NCI-H2029 treated with DMSO at 0.1 percent for 48 hours (cell line): ENCODE measurements around the gene POU2F1.
A peak's percentile ranks its signal among the peaks of the same experiment; 100 is the strongest.

Experiments
- DNase-seq: peaks from one replicate; lab custom pipeline; 2025; lab: John Stamatoyannopoulos, UW

The POU2F1 gene

GRCh38 chr1:167367705-167368104, 147.0 kb downstream of the POU2F1 start:
- DNase-seq = no peak

GRCh38 chr1:167369175-167369574, 148.5 kb downstream of the POU2F1 start:
- no peak for DNase-seq

- DNase-seq = no peak
Observed at GRCh38 chr1:167369933-167370332, 149.2 kb downstream of the POU2F1 start.

GRCh38 chr1:167371030-167371429, 150.3 kb downstream of the POU2F1 start:
- DNase-seq = no peak

- no peak for DNase-seq
Observed at GRCh38 chr1:167373398-167373797, 152.7 kb downstream of the POU2F1 start.

GRCh38 chr1:167373986-167374385, 153.3 kb downstream of the POU2F1 start:
- no peak for DNase-seq

- DNase-seq = no peak
Observed at GRCh38 chr1:167375949-167376348, 155.3 kb downstream of the POU2F1 start.

GRCh38 chr1:167387251-167387910, 166.7 kb downstream of the POU2F1 start:
- no peak for DNase-seq

- no peak for DNase-seq
Observed at GRCh38 chr1:167388976-167389375, 168.3 kb downstream of the POU2F1 start.

GRCh38 chr1:167392200-167392696, 171.6 kb downstream of the POU2F1 start:
- DNase-seq = no peak

- DNase-seq = no peak
Observed at GRCh38 chr1:167400359-167400953, 179.8 kb downstream of the POU2F1 start.

GRCh38 chr1:167401260-167401873, 180.7 kb downstream of the POU2F1 start:
- peak; percentile 6 for DNase-seq

GRCh38 chr1:167404161-167404888, 183.6 kb downstream of the POU2F1 start:
- DNase-seq = no peak

- DNase-seq = no peak
Observed at GRCh38 chr1:167404908-167405307, 184.2 kb downstream of the POU2F1 start.

- no peak for DNase-seq
Observed at GRCh38 chr1:167408355-167408754, 187.7 kb downstream of the POU2F1 start.

- no peak for DNase-seq
Observed at GRCh38 chr1:167409183-167409582, 188.5 kb downstream of the POU2F1 start.

- DNase-seq = peak; percentile 24
Observed at GRCh38 chr1:167412072-167412471, 191.4 kb downstream of the POU2F1 start.

- DNase-seq = no peak
Observed at GRCh38 chr1:167412920-167413319, 192.2 kb downstream of the POU2F1 start.

GRCh38 chr1:167413328-167413727, 192.6 kb downstream of the POU2F1 start:
- no peak for DNase-seq

- no peak for DNase-seq
Observed at GRCh38 chr1:167416506-167416905, 195.8 kb downstream of the POU2F1 start.

- no peak for DNase-seq
Observed at GRCh38 chr1:167418391-167418790, 197.7 kb downstream of the POU2F1 start.

- DNase-seq = no peak
Observed at GRCh38 chr1:167419245-167419644, 198.6 kb downstream of the POU2F1 start.

GRCh38 chr1:167420510-167420909, 199.8 kb downstream of the POU2F1 start:
- DNase-seq = no peak
